Amniotic stem cell (primary cell): ENCODE measurements around the gene NHS.
"Not testable (repeated sequence)": the region's sequence is repeated elsewhere in the genome, so short reads cannot be mapped to it uniquely, and the experiment has no call there.

ENCODE experiments used
- DNase-seq: peaks from one replicate; lab custom pipeline; 2025; lab: John Stamatoyannopoulos, UW

NHS gene

DNA sequence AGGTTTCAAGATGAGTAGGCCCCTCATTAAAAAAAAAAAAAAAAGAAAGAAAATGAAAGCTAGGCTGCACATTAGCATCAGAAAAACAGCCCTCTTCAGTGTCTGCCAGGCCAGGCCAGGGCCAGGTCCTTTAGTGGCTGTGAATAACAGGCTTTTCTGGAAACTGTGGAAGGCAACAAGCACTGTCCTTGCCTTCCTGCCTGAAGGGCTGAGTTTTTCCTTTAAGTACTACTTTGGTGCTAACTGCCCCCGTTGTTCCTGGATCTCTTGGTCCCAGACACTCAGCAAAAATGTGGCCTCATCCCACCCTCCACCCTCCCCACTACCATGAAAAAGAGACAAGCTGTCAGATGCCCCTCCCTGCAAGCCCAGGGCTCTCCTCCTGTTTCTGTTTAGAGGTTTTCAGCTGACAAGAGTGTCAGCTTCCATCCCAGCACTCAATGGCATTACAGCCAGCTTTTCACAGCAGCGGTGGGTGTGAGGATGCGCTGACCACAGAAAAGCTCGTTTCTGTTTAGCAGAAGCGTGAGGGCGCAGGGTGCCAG is 174.2 kb downstream of the NHS start:
- no peak for DNase-seq

DNA sequence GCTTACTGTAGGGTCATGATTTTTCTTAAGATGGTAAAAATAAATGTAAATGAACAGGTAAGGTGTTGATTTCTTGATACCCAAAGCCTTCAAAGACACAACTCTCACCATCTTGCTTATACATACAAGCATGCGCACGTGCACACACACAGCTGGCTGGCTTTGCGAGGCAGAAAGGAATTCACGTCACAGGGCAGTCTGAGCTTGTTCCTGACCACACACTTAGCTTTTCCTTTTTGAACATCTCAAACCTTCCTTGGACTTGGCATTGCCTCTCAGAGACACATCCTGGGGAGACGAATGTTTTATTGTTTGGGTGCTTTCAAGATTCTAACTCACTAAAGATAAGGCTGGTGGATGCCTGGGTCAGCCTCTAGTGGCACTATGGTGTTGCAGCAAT is 175.0 kb downstream of the NHS start:
- no peak for DNase-seq

DNA sequence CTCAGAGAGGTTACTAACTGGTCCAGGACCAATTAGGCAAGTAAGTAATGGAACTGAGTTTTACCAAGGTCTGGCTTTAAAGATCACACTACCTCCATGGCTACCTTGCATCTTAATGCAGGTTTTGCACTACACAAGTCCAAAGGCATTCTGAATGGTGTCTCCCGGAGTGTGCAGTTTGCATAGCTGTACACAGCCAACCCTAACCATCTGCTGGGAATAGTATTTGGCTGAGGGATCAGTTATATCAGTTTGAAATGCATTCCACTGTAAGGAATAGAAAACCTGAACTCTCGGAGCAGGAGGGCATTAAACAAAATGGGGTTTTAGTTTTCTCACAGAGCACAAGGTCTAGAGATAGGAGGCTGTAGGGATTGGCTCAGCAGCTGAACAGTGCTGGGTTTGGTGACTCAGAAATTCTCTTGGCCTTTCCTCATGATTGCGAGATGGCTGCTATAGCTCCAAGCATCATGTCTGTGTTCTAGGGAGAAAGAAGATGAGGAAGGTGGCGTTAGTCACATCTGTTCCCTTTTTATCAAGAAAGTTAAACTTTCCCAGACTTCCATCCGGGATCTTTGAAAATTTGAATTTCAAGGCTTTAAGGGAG is 177.1 kb downstream of the NHS start:
- no peak for DNase-seq

DNA sequence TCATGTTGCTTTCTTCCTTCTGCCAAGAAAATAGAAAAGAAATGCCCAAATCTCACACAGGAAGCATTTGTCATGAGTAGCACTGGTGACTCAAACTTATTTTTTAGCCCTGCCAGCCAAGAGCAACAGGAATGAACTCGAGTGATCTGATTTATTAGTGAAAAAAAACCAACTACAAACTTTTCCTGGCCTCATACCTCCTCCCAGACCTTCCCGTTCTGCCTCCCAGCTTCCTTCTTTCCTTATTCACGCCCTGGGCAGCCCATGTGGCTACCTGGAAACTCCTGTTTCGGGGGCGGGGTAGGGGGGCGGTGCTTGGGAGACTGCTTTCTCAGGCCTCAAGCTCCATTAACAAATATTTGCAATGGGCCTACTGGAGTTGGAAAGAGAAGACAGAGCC is 178.5 kb downstream of the NHS start:
- DNase-seq: no peak

DNA sequence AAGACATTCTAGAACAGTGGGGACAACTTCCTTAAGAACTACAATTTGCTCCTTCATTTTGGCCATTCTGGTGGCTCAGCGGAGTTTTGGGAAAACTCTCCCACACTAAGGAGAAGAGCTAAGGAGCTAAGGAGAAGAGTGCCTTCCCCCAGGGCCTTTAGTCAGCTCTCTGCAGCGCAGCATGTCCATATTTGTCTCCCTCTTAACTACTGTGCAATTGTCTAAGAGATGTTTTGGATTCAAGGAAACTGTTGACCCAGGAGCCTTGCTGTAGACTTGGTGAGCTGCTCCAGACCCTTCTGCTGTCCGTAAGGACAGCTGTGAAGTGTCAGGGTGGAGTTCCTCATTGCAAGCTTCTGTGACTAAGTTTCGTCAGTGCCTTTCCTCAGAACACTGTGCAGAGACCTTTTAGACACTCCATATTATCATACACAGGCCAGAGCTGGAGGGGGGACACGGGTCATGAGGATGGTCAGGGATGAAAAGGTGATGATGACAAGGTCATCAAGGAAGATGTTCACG is 179.0 kb downstream of the NHS start:
- DNase-seq: no peak

DNA sequence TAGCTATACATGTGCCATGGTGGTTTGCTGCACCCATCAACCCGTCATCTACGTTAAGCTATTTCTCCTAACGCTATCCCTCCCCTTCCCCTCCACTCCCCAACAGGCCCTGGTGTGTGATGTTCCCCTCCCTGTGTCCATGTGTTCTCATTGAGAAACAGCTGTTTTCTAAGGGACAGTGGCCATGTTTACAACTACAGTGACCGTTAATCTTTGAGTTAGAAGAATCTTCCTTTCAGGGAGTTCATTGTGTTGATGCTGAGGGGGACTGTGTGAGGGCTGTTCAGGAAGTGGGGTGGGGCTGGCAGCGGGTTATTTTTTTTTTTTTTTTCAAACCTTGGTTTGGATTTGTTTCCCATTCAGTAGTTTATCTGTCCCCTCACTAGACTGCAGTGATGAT is 179.9 kb downstream of the NHS start:
- no peak for DNase-seq

DNA sequence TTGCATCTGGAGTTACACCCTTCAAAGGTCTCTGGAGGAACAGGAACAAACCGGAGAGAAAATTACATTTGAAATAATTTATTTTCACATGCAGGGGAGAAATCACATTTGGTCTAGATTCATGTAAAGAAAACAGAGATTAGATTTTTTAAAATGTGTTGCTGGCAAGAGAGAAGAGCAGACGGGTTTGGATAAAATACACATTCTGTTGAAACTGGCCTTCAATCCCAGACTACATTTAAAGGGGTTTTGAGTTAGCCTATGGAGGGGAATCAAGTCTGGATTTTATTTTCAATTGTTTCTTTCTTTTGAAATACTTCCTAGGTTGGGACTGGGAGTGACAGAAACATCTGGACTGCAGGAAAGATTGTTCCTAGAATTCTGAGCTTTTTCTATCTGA is 180.8 kb downstream of the NHS start:
- DNase-seq: no peak

DNA sequence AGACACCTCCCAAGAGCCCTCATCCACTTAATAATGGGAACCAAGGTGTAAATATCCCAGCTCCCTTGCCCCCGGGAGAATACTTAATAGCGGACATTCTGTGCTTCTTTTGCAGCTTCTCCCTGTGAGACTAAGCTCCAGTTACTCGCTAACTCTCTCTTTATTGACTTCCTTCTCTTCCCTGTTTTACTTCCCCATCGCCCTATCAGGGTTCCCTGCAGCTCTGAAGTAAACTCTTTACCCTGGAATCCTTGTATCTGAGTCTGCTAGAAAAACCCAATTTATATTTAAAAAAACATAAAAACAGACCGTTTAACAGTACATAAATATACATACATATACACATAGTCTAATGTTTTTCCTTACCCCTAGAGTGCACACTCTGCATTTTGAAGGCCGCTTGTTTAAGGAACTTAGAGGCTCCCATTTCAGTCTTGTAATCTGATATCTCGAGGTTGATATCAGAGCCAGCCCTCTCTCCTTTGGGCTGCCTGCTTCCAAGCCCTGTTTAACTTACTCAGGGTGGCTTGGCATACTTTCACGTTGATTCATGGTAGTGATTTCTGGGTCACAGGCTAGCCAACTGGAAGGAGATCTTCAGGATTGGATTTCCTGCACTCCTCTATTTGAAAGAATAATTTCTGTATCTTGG is 184.9 kb downstream of the NHS start:
- DNase-seq: peak; percentile 54

DNA sequence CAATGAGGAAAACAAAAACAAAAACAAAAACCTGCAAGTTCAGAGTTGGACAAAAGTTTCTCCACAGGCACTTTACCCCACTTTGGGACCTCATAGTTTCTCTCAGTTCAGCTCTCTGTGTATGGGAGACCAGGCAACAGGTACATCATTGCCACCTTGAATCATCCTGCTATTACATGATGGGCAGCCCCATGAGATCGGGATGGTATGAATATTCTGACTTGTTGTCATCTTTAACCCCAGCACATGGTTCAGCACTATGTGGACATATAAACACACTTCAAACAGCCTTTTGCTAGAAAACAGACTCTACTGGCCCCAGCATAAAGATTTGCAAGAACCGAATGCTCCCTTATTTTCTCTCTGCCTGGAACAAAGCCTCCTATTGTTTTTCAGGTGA is 185.4 kb downstream of the NHS start:
- DNase-seq: no peak

DNA sequence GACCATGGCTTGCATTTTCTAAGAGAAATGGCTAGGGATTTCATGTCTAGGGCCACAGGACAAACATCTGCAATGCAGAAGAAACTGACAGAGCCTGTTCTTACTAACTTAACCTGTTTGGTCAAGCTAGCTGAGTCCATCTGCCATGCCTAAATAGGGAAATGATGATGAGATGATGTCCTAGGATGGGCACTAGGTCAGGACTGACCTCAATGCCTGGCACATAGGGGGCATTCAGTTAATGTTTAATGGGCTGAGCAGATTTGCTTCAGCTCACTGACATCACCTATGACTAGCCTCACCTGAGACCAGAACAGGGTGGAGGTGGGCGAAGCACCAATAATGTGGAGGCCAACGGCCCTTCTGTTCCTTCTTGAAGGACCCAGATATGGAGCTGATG is 188.1 kb downstream of the NHS start:
- no peak for DNase-seq

DNA sequence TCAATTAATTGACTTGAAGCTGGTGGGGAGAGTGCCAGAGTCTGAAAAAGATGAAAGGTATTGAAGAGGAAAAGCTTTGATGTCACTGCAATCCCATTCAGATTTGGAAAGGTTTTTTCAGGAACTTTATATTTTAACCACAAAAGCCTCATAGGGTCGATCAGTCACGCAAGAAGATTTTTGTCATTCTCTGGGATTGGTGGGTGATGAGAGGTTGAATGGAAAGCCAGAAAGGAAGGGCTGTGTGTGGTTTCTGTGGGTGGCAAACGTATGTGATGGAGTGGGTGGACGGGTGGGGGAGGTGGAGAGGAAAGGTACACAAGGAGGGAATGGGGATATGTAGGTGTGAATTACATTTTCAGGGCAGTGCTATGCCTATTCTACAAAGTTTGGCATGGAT is 188.5 kb downstream of the NHS start:
- DNase-seq: no peak

DNA sequence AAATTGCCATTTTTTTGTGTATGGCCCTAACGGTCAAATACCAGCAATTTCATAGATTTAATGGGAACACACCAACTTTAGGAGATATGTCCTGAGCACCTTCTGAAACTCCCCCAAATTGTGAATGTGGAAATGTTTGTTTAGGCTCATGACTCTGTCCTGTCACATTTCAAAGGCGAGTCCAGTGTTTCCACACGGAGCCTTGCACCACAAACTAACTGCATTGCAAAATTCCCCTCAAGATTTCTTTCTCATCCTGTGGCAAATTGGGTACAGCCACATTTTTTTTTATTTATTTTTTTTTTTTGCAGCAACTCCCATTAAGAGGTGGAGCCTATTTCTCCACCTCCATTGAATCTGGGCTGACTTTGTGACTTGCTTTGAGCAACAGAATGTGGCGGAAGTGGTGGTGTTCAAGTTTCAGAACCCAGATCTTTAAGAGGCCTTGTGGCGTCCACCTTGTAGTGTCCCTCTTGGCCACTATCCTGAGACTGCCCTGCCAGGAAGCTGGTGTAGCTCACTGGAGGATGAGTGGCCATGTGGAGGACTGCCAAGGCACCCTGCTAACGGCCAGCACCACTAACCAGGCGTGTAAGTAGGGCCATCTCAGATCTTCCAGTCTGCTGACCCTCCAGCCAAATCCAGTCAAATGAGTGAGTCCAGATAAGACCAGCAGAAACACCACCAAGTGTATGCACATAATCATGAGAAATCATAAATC is 189.8 kb downstream of the NHS start:
- no peak for DNase-seq

DNA sequence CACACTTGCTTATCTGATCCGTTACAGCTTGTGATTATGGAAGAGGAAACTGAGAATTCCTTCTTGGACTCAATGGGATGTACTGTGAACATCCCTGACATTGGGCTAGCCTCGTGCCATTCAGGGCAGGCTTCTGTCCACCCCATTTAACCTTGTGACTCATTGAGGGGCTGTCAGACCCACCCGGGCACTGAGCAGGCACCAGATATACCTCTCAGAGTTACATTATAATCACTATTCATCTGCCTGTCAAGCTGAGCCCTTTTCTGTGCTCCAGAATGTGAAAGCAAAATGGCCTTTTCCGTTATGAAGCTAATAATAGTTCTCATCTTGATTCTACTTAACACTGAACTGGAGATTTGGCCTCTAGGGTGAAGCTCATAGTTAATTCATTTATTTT is 191.7 kb downstream of the NHS start:
- DNase-seq: no peak

DNA sequence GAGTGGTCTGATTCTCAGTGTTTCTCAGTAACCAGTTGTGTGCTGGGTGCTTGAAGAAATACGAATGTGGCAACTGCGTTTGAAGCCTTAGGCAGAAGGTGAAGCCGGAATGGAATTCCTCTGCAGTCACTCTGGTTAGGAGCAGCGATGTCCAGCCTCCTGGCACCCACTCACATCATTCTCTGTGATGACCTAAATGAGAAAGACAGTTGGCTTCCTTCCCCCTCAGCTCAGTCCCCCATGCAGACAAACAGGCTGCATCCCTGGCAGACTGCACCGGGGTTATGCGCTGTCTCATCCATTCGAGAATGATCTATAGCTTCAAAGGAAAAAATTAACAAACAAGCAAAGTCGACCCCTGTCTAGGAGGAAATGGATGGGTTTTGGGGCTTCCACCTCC is 192.2 kb downstream of the NHS start:
- DNase-seq: no peak

DNA sequence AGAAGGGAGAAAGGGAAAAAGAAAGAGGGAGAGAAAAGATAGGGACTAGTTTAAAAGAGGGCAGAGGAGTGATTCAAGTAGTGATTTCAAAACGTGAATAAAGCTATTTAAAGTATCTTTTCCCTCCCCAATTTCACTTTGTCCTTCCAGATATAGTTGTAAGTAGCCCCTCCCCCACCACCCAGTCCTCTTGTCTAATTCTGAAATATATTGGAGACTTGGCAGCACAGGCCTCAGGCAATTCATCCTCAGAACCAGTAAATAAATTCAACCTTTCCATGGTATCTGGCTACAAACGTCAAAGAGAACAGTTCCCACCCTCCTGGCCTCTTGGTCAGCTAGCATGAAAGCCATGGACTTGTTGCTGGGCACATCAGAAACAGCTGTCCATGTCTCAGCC is 192.8 kb downstream of the NHS start:
- no peak for DNase-seq

DNA sequence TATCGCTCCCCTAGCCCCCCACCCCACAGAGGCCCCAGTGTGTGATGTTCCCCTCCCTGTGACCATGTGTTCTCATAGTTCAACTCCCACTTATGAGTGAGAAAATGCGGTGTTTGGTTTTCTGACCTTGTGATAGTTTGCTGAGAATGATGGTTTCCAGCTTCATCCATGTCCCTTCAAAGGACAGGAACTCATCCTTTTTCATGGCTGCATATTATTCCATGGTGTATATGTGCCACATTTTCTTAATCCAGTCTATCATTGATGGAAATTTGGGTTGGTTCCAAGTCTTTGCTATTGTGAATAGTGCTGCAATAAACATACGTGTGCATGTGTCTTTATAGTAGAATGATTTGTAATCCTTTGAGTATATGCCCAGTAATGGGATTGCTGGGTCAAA is 193.8 kb downstream of the NHS start:
- DNase-seq: not testable (repeated sequence)

DNA sequence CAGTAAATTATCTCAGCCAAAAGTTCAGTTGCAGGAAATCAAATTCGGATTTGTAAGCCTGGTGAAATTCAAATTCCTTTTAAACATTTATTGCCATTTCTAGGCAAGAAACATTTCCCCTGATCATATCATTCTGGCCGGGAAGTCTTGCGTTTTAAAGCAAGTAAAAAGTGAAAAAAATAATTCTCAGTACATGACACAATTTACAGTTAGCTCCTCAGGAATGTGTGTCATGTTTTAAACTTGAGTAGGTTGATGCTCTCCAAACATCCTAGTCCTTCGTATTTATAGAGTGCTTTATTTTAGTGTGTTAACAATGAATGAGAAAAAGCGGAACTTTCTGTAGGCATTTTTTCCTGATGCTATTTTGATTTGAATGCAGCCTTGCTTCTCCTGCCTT is 204.0 kb downstream of the NHS start:
- no peak for DNase-seq

DNA sequence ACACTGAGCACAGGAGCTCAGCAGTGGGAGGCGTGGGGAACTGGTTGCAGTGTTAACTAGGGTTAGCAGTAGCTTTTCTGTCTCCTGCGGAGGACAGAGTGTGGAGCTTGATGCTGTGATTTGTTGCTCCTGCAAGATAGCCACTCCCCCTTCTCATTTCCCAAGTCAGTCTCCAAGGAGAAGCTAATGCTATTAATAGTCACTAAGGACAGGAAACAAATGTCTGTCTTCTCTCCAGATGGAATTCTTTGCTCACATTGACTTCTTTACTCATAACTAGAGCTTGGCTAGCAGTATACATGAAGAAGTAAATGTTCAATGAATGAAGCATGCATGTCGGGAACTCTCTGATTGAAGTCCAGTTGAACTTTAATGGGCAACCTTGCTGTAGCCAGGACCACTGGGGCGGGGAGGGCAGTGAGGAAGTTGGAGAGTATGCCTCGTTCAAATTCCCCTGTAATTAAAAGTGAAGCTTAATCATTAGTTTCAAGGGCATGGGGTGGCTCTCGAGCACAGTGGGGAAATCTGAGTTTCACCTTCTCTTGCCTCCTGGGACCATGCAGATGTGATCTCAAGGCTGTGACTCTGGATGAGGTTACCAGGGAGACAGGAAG is 205.6 kb downstream of the NHS start:
- no peak for DNase-seq

DNA sequence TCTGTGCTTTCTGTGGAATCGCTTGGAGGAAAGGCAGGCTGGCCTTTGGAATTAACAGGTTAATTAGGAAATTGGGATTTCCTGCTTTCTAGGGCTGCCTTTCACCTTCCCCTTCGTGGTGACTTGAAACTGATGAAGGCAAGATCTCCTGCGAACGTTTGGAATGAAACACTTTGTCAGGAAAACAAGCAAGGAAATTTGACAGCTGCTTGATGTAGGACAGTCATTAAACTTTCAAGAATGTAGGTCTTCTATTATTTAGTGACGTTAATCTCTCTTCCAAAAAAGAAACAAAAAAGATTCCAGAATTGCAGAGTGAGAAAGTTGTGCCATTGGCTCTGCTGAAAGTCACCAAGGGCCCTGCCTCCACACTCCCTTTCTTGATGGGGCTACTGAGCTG is 206.6 kb downstream of the NHS start:
- DNase-seq: no peak

DNA sequence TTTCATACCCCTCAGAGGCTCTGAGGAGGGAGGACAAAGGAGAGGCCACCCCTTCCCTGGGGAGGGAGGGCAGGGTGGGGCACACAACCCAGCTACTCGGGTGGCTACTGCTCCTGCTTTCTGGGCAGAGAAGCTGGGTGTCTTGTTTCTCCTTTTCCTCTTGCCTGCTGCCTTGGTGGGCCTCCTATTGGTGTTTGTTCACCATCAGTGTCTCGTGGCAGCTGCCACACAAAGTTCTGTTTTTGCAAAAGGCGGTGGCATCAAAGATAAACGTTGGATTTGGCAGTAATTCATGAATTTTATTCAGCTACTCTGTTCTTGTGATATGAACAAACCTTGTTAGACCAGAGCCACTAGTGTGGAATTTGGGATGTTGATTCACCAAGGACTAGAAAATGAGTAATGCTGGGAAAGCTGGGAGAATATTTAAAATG is 209.3 kb downstream of the NHS start:
- DNase-seq: peak; percentile 43

DNA sequence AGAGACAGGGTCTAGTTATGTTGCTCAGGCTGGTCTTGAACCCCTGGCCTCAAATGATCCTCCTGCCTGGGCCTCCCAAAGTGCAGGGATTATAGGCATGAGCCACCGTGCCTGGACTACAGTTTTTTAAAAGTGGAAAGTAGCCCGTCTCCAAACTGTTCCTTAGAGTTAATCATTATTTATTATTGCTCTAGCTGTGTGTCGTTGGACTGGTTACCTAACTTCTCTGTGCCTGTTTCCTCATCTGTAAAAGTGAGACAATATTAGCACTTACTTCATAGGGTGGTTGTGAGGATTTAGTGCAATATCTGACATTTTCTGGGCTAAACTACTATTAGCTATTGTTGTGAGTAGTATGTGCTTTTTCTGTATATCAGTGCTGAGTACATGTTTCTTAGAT is 210.0 kb downstream of the NHS start:
- no peak for DNase-seq

DNA sequence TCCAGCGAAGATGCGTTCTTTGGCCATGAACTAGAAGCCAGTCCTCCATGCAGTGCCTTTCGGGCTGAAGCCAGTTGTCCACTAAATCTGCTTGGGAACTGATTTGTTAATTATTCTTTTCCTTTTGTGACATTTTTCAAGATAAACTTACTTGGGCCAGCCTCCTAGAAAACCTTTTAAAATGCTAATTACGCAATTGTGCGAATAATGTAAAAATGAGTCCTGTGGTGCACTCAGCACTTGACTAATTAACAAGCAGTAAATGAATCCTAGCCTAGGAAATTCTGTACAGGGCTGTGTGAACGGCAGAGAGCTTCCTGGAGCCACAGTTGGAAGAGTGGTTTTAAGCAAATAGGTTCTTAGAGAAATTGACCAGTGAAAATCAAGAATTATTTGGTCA is 212.4 kb downstream of the NHS start:
- no peak for DNase-seq

DNA sequence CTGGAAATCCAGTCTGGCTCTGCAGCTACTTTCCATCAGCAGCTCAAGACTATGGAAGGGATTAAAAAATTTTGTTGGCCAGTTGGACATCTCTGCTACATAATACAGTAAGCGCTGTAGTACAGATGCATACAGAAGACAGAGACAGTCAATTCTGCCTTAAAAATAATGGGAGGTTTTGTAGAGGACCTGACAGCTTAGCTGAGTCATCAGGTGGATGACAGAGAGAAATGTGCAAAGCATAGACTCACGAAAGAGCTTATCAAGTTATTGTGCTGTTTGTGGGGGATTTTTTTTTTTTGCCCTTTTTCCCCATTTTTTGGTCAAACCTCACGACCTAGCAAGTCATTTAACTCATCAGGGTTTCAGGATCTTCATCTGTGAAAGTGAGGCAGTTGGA is 213.3 kb downstream of the NHS start:
- DNase-seq: no peak
